ENCODE measurements around the gene CHST14.
"Not testable (repeated sequence)": the region's sequence is repeated elsewhere in the genome, so short reads cannot be mapped to it uniquely, and the experiment has no call there.

CHST14 gene

GRCh38 chr15:40441565-40442531 is 28.9 kb upstream of the CHST14 start:
- DNase-seq = peak; percentile 27

- no peak for DNase-seq
Observed at GRCh38 chr15:40443255-40443654, 27.5 kb upstream of the CHST14 start.

DNA sequence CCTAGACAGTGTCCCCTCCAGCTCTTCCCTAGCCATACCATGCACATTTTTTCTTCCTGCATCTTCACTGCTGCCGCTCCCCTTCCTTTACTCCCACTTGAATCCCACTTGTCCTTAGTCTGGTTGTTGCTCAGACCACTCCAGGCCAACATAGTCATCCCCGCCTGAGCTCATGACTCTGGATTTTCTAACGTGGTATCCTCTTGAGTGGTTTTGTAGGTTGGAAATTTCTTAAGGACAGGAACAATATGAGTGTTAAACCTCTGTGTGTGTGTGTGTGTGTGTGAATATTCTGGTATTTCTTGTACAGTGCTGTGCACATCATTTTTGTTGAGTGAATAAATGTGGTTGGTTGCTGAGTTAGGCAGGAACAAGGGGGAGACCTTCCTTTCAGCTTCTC is 26.9 kb upstream of the CHST14 start:
- DNase-seq = no peak

DNA sequence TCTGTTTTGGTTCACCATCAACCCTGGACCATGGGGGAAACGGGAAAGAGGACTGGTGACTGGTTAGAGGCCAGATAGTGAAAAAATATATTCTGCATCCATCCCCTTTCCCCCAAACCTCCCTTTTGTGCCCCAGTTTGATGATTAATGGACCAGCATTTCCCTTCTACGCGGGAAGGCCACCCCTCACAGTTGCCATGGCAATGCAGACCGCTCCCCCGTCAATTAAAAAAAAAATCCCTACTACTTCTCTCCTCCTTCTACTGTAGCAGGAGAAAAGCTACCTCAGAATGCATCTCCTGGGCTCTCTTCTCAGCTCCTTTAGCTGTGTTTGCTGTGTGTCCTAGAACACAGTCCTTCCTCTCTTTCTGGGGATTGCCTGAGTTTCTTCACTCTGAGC is 26.0 kb upstream of the CHST14 start:
- no peak for DNase-seq

DNA sequence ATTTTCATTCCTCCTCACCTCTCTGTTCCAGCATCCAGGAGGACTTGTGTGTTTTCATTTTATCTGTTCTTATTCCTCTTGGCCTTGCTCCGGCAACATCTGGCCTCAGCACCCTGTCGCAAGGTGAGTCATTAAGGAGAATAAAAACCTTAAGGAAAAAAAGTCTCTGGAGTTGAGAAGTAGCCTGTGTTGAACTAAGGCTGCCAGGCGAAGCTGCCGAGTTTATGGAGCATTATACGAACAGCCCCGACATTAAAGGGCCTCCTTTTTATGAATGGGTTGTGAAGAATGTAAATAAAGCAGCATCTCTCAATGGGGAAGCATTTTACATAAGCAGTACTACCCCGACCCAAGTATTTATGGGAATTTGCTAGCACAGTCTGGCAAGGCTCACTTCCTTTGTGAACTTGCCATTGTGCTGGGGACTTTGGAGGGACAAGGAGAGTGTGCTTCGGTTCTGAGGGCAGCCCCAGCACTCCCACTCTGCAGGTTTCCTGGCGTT is 25.3 kb upstream of the CHST14 start:
- DNase-seq = no peak

GRCh38 chr15:40446144-40446543 is 24.6 kb upstream of the CHST14 start:
- DNase-seq = no peak

DNA sequence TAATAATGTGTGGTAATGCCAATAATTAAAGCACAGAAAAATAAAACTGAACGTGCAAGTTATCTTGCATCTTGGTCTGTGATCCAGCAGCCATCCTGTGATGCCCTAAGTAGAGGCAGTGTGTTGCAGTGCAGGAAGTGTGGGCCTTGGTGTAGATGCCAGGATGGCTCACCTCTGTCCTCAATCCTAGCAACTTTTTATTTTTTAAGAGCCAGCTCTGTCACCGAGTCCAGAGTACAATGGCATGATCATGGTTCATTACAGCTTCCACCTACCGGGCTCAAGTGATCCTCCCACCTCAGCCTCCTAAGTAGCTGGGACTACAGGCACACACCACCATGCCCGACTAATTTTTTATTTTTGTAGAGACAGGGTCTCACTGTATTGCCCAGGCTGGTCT is 22.4 kb upstream of the CHST14 start:
- DNase-seq = no peak

- DNase-seq = no peak
Observed at GRCh38 chr15:40449275-40449674, 21.5 kb upstream of the CHST14 start.

- no peak for DNase-seq
Observed at GRCh38 chr15:40450047-40450446, 20.7 kb upstream of the CHST14 start.

- no peak for DNase-seq
Observed at GRCh38 chr15:40451527-40452158, 19.1 kb upstream of the CHST14 start.

GRCh38 chr15:40452296-40453090 is 18.3 kb upstream of the CHST14 start:
- no peak for DNase-seq

- not testable (repeated sequence) for DNase-seq
Observed at GRCh38 chr15:40453941-40454340, 16.8 kb upstream of the CHST14 start.

DNA sequence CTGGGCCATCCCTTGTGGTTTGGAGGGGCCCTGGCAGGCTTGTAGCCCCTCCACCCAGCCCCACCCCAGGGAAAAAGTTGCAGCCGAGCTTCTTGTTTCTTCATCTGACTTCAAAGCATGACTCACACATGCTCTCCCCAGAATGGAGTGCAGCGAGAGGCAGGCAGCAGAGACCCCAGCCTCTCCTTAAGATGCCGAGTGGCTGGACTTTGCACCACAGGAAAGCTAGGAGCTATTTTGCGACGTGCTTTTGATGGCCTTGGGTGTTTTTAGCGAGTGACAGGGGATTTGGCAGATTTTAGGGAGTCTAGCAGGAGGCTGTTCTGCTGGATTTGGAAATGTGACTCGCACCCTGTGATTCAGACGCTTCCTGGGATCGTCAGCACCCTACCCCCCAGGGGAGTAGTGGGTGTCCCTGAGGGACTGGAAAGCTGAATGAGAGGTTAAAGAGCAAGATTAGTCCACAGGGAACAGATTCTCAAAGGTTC is 15.8 kb upstream of the CHST14 start:
- no peak for DNase-seq

- DNase-seq = no peak
Observed at GRCh38 chr15:40456299-40456712, 14.5 kb upstream of the CHST14 start.

- no peak for DNase-seq
Observed at GRCh38 chr15:40456738-40457137, 14.0 kb upstream of the CHST14 start.

- DNase-seq = no peak
Observed at GRCh38 chr15:40458495-40459371, 12.1 kb upstream of the CHST14 start.

- no peak for DNase-seq
Observed at GRCh38 chr15:40459391-40460015, 11.3 kb upstream of the CHST14 start.

DNA sequence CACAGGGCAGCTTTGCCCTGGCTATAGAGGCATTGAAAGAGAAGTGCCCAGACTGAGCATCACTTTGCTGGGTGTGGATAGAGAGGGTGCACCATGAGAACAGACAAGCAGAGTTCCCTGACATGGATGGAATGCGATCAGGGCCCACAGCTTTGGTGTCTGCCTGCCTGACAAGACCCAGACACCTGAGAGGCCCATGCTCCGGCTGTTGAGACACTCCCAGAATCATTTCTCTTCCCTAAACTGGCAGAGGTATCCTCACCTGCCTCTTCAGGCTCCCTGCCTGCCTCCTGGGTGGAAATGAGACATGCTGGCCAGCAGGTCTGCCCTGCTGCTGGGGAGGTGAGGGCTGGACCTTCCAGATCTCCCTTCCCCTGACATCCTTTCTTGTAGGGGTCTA is 10.4 kb upstream of the CHST14 start:
- DNase-seq = no peak

- no peak for DNase-seq
Observed at GRCh38 chr15:40461958-40462357, 8.8 kb upstream of the CHST14 start.

- no peak for DNase-seq
Observed at GRCh38 chr15:40463279-40463678, 7.5 kb upstream of the CHST14 start.

- DNase-seq = no peak
Observed at GRCh38 chr15:40463886-40464545, 6.8 kb upstream of the CHST14 start.
